ENCODE results near the gene CYP4F3.
"Not testable (repeated sequence)": the region's sequence is repeated elsewhere in the genome, so short reads cannot be mapped to it uniquely, and the experiment has no call there.

CYP4F3 gene

DNA sequence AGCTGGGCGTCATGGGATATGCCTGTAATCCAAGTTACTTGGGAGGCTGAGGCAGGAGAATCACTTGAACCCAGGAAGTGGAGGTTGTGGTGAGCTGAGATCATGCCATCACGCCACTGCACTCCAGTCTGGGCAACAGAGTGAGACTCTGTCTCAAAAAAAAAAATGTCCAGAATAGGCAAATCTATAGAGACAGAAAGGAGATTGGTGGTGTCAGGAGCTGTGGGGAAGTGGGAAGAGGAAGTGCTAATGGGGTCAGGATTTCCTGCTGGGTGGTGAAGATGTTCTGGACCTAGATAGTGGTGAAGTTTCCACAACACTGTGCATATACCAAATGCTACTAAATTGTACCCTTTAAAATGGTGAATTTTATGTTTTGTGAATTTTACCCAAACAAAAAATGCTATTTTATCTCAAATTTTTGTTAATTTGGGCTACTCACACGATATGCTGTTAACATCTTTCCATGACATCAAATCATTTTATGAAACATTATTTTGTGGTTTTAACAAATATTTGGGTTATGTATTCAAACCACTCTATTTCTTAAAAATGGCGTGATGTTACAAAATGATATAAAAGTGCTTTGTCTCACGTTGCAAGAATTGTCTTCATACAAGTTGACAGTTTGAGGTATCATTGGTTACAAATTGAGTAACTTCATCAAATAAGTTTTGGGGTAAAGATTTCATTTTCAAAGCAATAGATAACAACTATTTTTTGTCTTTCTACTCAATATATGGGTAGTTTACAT lies 7.4 kb upstream of the CYP4F3 start:
- no peak for DNase-seq

DNA sequence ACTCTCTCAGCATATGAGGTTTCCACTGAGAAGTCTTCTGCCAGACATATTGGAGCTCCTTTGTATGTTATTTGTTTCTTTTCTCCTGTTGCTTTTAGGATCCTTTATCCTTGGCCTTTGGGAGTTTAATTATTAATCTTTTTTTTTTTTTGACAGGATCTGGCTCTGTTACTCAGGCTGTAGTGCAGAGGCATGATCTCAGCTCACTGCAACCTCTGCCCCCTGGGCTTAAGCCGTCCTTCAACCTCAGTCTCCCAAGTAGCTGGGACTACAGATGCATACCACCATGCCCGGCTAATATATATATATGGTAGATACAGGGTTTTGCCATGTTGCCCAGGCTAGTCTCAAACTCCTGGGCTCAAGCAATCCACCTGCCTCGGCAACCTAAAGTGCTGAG lies 6.6 kb upstream of the CYP4F3 start:
- no peak for DNase-seq

DNA sequence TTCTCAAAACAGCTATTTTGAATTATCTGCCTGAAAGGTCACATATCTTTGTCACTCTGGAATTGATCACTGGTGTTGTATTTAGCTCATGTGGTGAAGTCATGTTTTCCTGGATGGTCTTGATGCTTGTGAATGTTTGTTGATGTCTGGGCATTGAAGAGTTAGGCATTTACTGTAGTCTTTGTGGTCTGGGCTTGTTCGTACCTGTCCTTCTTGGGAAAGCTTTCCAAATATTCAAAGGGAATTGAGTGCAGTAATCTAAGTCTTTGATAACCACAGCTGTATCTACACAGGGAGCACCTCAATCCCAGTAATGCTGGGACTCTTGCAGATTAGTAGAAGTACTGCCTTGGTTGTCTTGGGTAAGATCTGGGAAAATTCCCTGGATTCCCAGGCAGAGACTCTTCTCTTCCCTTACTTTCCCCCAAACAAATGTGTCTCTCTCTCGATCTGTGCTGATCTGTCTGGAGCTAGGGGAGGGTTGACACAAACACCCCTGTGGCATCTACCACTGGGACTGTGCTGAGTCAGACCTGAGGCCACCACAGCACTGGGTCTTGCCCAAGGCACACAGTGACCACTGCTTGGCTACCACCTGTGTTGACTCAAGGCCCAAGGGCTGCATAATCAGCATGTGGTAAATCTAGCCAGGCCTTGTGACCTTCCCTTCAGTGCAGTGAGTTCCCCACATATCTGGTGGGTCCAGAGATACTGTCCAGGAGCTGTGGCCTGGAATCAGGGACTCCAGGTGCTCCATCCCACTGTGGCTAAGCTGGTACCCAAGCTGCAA lies 5.5 kb upstream of the CYP4F3 start:
- DNase-seq: no peak

DNA sequence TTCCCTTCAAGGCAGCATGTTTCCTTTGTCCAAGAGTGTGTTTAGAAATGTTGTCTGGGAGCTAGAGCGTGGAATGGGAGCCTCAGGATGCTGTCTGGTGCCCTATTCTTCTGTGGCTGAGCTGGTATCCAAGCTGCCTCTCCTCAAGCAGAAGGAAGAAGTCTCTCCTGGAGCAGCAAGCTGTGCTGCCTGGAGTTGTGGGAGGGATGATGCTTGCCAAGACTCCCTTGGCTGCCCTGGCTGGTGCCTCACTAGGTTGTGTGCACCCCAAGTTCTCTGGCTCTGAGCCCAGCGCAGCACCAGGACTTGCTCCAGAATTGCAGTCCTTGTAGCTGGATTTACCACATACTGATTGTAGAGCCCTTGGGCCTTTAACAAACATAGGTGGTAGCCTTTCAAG lies 4.7 kb upstream of the CYP4F3 start:
- DNase-seq: no peak

DNA sequence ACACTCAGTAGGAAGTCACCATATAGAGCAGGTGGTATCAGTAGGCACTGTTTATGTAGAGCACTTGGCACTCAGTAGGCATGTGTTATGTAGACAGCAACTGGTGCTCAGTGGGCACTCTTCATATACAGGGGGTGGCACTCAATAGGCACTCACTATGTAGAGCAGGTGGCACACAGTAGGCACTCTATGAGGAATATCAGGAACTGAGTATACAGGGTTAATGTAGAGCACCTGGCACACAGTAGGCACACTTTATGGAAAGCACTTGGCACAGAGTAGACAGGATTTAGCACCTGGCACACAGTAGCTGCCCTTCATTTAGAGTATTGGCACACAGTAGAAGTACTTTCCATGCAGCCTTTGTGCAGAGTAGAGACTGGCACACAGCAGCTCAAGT lies 1.1 kb upstream of the CYP4F3 start:
- no peak for DNase-seq

DNA sequence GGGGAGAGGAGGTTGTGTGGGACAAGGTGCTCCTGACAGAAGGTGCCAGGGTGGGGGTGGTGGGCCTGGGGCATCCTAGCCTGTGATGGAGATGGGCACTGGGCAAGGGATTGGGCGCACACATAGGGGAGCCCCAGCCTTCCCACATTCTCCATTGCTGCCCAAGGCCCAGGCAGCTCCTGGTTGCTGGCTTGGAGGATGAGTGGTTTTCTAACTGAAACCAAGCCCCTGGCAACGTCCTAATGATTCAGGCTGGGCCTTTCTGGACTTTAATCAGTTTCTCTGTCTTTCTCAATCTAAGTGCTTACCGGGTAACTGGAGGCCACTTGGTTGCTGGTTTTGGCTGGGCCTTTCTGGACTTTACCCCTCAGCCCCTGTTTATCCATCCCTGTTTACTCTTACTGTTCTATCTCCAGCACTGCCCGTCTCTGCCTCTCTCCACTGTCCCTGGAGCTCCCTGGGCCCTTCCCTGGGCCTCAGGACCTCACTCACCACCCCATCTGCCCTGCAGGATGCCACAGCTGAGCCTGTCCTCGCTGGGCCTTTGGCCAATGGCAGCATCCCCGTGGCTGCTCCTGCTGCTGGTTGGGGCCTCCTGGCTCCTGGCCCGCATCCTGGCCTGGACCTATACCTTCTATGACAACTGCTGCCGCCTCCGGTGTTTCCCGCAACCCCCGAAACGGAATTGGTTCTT lies 354 bp downstream of the CYP4F3 start:
- no peak for DNase-seq

DNA sequence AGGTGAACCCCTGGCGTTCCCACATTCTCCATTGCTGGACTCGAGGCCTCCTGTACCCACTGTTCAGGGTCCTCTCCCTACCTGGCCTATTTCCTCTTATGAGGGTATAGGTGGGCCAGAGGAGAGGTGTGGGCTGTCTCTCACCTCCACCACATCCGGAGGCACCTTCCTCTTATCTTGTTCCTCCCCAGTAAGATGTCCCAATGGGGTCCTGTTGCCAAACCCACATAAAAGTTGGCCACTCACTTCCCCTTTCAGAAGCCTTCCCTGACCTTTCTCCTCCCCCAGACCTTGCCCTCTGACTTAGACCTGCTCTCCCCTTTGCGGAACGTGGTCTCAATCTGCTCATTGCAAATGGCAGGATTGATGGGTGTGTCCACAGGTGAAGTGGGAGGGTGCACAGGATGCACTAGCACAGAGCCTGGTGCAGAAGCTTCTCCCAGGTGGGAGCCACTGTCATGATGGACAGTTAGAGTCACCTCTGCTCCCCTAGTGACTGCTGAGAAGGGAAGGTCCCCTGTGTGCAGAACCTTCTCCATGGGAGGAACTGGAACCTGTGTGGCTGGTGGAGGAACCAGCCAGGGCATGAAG lies 1.3 kb downstream of the CYP4F3 start:
- DNase-seq: no peak

DNA sequence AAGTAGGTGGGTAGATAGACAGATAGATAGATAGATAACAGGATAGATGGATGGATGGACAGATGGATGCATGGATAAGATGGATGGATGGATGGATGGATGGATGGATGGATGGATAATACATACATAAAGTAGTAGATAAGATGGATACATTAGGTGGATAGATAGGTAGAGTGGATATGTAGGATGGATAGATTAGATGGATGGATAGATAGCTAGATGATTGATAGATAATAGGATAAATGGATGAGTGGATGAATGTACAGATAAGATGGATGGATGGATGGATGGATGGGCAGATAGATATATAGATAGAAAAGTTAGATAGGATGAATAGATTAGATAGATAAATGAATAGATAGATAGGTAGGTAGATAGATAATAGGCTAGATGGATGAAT lies 2.1 kb downstream of the CYP4F3 start:
- no peak for DNase-seq

DNA sequence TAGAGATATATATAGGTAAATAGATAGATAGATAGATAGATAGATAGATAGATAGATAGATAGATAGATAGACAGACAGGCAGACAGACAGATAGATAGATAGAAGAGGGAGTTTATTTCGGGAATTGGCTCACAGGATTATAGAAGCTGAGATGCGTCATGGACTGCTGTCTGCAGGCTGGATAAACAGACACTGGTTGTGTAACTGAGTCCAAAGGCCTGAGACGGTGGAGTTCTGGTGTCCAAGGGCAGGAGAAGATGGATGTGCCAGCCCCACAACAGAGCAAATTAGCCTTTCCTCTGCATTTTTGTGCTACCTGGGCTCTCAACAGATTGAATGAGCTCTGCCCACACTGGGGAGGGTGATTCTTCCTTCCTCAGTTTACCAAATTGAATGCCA lies 2.7 kb downstream of the CYP4F3 start:
- DNase-seq: no peak

DNA sequence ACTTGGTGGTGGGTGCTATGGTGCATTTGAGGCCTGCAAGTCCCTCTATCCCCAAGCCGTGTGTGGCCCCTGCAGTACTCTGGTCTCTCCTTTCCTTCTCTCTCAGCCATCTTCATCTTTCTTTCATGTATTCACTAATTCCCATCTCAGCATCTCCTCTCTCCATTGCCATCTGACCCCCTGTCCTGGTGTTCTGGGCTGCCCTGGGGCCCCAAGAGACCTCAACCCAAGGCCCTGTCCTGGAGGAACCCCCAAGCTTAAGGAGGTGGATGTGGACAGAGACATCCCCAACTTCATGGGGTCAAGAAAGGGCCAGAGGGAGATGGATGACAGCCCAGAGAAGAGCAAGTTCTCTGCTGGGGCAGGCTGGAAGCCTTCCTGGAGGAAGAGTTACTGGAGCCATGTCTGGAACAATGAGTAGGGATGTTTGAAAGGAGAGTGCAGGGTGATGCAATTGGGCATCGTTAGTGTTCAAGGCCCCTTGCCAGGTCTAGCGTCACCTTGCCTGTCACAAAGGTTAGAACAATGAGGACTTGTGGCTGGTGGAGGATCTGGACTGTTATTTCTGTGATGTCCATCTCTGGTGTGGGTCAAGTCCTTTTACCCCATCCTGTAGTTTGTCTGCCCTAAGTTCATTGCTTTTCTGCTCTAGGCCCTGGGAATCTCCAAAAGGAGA lies 3.5 kb downstream of the CYP4F3 start:
- DNase-seq: no peak

DNA sequence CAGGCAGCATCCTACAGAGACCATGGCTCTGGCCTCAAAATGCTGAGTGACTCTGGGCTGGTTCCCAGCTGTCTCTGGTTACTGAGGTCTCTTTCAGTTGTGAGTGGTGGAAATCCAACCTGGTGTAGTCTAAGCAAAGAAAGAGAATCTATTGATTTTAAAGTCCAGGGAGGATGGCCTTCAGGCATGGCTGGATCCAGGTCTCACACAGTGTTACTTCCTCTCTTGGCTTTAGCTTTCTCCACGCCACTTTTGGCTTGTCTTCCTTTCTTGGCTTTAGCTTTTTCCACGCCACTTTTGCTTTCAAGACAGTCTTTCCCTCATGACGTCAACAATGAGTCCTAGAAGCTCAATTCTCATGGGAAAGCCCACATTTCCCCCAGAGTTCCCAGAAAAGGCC lies 4.1 kb downstream of the CYP4F3 start:
- no peak for DNase-seq

DNA sequence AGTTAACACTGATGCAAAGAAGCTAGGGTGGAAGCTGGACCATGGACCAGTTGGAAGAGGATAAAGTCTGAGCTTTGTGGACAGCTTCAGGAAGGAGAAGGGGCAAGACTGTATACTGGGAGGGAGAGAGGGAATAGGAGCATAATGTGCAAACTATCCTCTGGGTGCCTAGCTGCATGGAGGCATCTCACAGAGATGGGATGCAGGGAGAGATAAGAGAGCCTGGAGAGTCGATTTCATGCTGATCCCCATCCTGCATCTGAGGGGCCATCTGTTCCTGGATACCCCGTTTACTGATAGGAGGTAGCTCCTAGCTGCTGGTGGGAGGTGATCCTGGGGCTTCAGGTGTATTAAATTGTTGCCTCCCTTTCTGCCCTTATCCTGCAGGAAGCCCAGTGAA lies 8.8 kb downstream of the CYP4F3 start:
- no peak for DNase-seq

DNA sequence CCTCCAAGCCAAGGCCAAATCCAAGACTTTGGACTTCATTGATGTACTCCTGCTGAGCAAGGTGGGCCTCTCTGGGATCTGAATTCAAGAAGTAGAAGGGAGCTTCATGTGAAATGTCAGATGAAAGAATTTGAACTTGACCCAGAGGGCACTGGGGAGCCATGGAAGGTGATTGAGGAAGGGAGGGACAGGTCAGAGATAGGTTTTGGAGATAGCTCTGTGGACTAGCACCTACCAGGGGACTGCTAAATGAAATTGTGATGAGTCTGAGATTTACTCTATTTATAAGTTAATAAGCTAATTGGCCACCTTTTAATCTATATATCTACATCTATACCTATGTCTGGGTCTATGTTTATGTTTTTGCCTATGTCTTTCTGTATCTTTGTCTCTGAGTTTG lies 9.4 kb downstream of the CYP4F3 start:
- not testable (repeated sequence) for DNase-seq

DNA sequence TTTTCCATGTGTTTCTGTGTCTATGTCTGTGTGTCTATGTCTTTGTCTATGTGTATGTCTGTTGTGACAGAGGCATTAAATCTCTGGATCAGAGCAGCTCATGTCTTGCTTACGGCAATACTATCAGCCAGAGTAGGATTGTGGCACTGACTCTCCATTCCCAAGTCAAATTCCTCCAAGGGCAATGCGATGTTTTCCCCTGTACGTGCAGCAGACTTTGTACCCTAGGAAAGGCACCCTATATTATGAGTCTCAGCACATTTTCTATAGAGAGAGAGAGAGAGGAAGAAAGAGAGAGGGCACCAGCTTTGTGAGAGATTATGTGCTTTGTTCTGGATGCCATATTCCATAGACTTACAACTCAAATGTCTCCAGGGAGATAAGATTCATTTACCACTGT lies 11.1 kb downstream of the CYP4F3 start:
- DNase-seq: no peak

DNA sequence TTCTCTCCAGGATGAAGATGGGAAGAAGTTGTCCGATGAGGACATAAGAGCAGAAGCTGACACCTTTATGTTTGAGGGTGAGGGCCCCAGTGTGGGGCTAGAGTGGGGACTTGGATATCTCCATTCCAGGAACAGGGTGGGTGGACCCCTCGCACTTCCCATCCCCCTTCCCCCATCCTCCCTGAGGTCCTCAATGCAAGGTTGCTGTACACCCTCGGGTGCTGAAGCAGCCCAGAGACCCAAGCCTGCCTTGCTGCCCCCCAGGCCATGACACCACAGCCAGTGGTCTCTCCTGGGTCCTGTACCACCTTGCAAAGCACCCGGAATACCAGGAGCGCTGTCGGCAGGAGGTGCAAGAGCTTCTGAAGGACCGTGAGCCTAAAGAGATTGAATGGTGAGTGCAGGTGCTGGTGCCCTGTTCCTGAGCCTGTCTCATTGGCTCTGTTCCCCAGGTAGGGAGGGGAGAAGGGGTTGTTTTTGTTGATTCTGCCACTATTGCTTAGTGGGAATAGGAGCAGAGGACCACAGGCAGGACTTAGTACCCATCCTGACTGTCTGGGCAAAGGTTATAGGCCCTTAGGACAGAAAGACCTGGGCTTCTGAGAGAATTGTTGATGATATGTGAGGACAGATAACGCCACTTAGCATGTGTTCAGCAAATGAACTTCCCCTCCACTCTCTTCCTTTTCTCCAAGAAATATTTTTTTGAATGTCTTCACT lies 12.0 kb downstream of the CYP4F3 start:
- no peak for DNase-seq

DNA sequence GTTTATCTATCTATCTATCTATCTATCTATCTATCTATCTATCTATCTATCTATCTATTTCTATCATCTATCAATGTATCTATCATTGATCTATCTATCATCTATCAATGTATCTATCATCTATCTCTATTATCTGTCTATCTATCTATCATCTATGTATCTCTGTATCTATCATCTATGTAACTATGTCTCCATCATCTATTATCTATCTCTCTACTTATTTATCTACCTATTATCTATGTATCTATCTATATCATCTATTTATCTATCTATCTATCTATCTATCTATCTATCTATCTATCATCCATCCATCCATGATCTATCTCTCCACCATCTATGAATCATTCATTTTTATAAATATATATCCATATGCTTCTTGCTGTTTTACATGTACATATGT lies 15.8 kb downstream of the CYP4F3 start:
- DNase-seq: no peak

DNA sequence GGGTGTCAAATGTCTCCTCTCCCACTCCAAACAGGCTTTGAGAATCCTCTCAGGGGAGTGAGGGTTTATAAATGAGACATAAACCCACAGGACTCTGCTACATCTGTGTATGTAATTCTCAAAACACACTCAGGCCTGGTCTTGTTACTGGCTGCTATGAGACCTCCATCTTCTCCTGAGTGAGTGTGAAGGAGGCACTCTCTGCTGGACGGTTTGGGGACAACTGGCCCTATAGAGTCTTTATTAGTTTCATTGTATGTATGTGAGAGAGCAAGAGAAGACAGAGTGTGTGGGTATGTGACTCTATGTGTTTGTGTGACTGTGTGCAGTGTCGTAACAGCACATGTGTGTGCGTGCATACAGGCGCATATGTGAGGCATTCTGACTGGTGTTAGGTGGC lies 22.6 kb downstream of the CYP4F3 start:
- DNase-seq: no peak

DNA sequence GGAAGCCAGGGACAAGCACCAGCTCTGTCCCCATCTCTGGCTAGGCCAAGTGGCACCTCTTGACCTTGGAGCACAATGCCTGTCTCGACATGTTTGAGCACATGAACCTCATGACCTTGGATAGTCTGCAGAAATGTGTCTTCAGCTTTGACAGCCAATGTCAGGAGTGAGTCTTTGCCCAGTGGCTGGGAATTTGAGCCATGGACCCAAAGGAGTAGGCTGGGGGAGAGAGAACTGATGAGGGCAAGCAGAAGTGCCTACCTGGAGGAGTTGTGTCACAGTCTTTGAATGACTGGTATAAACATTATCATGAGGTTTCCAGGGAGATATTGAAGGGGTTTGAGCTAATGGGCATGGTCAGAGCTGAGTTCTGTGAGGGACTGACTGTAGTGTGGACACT lies 25.5 kb downstream of the CYP4F3 start:
- no peak for DNase-seq

DNA sequence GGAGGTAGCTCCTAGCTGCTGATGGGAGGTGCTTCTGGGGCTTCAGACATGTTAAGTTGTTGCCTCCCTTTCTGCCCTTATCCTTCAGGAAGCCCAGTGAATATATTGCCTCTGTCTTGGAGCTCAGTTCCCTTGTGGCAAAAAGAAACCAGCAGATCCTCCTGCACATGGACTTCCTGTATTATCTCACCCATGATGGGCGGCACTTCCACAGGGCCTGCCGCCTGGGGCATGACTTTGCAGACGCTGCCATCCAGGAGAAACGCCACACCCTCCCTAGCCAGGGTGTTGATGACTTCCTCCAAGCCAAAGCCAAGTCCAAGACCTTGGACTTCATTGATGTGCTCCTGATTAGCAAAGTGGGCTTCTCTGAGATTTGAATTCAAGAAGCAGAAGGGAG lies 26.2 kb downstream of the CYP4F3 start:
- DNase-seq: no peak

DNA sequence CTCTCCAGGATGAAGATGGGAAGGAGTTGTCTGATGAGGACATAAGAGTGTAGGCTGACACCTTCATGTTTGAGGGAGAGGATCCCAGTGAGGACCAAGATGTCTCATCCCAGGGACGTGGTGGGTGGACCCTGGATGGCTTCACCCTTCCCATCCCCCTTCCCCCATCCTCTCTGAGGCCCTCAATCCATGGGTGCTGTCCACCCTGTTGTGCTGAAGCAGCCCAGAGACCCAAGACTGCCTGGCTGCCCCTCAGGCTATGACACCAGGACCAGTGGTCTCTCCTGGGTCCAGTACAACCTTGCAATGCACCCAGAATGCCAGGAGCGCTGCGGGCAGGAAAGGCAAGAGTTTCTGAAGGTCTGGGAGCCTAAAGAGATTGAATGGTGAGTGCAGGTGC lies 28.7 kb downstream of the CYP4F3 start:
- no peak for DNase-seq

DNA sequence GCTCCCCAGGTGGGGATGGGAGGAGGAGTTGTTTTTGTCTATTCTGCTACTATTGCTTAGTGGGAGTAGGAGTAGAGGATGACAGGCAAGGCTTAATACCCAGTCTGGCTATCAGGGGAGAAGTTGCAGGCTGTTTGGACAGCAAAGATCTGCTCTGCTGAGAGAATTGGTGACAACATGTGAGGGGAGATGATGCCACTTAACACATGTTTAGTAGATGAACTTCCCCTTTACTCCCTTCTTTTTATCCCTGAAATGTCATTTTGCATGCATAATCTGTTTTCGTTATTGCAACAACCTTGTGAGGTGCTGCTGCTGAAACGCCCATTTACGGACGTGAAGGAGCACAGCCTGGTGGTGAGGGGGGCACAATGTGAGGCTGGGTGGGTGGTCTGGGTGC lies 29.2 kb downstream of the CYP4F3 start:
- no peak for DNase-seq

DNA sequence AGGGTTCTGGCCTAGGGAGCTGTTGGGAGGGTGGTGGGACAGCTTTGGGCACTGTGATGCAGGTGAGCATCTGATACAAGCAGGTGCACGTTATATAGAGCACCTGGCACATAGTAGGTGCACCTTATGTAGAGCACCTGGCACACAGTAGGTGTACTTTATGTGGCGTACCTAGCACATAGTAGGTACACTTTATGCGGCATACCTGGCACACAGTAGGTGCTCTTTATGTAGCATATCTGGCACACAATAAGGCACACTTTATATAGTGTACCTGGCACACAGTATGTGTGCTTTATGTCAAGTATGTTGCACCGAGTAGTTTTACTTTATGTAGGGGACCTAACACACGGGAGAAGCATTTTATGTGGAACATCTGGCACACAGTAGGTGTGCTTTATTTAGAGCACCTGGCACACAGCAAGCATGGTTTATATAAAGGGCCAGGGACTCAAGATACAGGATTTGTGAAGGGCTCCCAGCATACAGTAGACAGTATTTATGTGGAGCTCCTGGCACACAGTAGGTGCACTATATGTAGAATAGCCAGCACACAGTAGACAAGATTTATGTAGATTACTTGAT lies 30.6 kb downstream of the CYP4F3 start:
- no peak for DNase-seq
